Islet precursor cell (in vitro differentiated cells): ENCODE data around the gene CDCA5.

Experiments used
- DNase-seq: peaks from one replicate; pipeline ENCODE4 v3.0.0-alpha.2; 2018

Gene CDCA5

DNA sequence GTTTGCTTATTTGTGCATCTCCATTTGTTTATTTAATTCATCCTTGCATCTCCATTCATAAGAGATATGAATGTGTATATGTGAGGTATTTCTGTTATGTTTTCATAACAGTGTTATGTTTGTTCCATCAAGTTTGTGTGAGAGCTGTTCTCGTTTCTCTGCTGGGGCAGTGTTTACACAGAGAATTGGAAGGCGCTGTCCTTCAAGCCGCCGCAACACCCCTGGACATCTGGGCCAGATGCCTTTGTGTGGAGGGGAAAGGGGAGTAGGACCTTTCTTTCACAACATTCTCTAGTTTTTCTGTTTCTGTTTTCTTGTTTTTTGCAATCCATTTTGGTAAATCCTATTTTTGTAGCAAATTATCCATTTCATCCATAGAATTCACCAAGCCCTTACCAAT lies 20.8 kb upstream of the CDCA5 start:
- no peak for DNase-seq

GRCh38 chr11:65103476-65103875 lies 19.6 kb upstream of the CDCA5 start:
- no peak for DNase-seq

DNA sequence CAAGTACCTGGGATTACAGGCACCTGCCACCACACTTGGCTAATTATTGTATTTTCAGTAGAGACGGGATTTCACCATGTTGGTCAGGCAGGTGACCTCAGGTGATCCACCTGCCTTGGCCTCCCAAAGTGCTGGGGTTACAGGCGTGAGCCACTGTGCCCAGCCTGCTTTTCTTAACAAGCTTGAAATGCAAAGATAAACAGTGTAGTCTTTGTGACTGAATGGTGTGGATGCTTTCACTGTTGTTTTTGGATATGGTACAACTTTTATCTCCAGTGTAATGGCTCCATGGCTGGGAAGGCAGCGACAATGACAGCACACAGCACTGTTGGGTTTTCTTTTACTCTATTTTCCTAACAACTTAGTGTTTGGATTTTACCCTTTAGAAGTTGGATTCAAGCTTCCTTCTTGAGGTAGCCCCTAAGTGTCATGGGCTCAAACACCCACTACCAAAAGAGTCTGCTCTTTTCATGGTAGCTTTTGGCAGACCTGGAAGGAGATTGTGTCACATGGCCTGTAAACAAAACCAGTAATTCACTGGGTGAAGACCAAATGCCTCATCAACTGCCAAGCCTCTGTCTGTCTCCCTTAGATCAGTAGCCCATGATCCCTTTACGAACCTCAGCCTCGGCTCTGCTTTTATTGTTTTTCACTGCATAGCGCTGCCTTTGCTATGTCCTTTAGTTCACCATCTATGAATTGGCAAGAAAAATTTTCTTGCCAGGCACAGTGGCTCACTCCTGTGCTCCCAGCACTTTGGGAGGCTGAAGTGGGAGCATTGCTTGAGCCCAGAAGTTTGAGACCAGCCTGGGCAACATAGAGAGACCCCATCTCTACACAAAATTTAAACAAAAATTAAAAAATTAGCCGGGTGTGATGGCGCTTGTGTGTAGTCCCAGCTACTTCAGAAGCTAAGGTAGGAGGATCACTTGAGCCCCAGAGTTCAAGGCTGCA lies 18.6 kb upstream of the CDCA5 start:
- no peak for DNase-seq

- DNase-seq: no peak
Observed at GRCh38 chr11:65100674-65101350, 17.0 kb upstream of the CDCA5 start.

DNA sequence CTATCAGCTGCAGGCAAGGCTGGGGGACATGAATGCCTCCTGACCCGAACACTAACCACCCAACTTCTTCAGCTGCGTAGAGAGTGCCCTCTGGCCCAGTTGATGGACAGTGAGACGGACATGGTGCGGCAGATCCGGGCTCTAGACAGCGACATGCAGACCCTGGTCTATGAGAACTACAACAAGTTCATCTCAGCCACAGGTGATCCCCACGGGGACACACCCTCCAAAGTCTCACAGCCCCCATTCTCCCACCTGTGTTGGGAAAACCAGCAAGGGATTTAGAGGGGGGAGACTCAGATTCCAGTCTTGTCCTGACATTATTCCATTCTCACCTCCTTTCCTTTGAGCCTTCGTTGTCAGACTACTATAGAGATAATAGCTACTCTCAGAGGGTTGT lies 13.1 kb upstream of the CDCA5 start:
- DNase-seq: no peak

DNA sequence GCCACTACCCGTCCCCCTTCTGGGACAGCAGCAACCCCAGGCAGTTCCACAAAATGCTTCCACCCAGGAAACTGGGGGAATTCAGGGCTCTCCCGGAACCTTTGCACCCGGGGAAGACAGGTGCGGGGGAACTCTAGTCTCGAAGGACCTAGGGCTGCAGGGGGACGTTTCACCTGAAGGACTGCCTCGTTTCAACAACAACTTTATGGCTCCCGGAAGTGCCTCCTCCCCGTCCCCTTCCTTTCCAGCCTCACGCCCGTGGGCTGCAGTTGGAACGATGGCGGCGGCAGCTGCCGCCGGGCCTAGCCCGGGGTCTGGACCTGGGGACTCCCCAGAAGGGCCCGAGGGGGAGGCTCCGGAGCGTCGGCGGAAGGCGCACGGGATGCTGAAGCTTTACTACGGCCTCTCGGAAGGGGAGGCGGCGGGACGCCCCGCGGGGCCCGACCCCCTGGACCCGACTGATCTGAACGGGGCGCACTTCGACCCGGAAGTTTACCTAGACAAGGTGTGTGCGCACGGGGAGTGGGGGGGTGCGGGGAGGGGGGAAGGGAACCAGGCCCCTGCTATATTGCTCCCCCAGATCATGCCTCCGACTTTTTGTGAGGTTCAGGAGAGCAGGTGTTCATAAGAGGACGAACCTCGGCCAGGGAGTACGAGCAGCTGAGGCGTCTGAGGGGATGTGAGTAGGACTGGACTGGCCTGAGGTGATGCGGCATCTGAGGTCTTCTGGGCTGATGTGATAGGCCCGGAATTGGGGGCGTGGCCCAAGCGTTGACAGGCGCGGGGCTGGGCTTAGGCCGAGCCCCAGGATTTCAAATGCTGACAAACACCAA lies 12.3 kb upstream of the CDCA5 start, which contains the start of gene VPS51:
Gene VPS51, plus strand, starts transcription at position 241 of the 833 bp plus-strand sequence. Its CDS starts 37 bp downstream, at position 278.
- peak; percentile 92 for DNase-seq

- no peak for DNase-seq
Observed at GRCh38 chr11:65095427-65095826, 11.6 kb upstream of the CDCA5 start.

DNA sequence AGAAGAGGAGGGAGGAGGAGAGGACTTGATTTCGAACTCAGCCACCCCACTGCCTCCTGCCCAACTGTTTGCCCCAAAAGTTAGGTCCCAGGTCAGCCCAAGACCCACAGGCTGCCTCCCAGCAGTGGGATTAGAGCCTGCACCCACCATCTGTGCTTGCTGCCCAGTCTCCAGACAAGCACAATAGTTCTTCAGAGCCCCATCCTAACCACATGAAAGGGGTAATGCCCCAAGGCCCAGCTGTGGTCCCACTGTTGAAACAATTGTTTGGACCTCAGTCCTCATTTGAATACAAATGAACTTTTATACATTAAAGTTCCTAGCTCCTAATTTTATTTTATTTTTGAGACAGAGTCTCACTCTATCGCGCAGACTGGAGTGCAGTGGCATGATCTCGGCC lies 6.8 kb upstream of the CDCA5 start:
- no peak for DNase-seq

DNA sequence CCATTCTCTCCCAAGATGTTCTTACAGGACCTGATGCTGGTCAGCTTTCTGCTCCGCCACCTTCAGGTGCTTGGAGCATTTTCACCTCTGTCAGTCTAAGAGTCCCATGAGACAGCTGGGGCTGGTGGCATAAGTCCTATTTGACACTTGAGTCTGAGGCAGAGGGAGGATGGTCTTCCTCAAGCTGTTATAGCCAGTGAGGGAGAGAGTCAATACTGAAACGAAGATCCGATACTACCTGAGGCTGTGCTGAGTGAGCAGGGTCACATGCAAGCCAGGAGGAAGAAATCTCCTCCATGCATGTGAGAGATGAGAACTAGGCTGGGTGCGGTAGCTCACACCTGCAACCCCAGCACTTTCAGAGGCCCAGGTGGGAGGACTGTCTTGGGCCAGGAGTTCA lies 5.8 kb upstream of the CDCA5 start:
- DNase-seq: no peak

DNA sequence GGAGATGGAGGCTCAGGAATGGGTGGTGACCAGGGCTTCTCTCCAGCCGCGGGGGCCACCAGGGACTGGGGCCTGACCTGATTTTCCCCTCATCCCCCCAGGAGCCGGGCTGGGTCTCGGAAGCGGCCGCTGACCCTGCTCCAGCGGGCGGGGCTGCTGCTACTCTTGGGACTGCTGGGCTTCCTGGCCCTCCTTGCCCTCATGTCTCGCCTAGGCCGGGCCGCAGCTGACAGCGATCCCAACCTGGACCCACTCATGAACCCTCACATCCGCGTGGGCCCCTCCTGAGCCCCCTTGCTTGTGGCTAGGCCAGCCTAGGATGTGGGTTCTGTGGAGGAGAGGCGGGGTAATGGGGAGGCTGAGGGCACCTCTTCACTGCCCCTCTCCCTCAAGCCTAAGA lies 4.0 kb upstream of the CDCA5 start:
- no peak for DNase-seq

DNA sequence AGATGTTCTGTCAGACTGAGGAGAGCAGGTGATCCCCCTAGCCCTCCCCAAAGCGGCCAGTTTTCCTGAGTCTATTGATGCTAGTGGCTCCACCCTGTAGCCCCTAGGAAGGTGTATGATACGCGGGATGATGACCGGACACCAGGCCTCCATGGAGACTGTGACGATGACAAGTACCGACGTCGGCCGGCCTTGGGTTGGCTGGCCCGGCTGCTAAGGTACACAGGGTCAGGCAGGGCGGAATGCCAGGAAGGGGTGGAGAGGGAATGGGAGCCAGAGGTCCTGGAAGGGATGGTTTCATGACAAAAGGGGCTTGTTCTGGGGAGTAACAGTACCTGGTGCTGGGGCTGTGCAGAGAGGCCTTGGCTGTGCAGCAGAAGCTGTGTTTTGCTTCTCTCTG lies 3.4 kb upstream of the CDCA5 start:
- DNase-seq: no peak

GRCh38 chr11:65086809-65087208 lies 3.0 kb upstream of the CDCA5 start:
- DNase-seq: no peak

DNA sequence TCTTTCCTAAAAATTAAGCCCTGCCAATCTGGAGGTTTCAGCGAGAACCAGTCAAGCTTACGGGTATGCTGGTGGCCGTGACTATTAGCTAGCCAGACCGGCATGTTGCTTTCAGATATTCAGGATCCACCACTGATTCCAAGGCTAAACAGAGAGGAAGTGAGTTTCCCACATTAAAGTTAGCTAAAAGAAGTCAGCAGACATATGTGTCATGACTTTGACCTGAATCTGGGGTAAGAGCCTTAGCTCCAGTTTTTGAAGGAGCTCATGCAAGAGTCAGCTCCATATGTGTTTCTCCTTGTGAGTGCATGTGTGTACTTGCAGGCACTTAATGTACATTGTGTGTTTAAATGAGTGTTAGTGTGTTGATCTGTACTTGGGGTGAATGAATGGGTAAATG lies 1.6 kb upstream of the CDCA5 start:
- no peak for DNase-seq

DNA sequence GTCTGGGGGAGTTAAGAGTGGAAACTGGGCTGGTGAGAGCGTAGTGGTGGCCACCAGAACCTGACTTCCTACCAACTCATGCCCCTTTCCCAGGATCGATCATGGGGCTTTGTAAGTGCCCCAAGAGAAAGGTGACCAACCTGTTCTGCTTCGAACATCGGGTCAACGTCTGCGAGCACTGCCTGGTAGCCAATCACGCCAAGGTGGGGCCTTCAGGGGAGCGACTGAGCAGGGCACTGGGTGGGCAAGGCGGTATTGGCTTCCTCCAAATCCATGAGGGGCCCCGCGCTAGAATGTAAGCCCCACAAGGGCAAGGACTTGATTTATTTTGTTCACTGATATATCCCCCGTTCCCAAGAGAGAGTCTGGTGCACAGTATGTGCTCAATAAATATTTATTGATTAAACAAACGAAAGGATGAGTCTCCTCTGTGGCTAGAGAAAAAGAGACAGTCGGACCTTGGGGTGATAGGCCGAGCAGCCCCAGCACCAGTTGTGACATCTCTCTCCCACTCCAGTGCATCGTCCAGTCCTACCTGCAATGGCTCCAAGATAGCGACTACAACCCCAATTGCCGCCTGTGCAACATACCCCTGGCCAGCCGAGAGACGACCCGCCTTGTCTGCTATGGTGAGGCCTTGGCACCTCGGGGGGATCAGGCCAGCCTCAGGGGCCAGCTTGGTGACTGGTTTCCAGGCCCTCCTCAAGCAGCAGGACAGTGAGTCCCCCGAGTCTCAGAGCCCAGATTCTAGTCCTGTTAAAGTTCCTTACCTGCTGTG lies 947 bp upstream of the CDCA5 start:
- DNase-seq: no peak

- DNase-seq: no peak
Observed at GRCh38 chr11:65083134-65083833, 556 bp downstream of the CDCA5 start.

- peak; percentile 38 for DNase-seq
Observed at GRCh38 chr11:65078786-65079342, 5.0 kb downstream of the CDCA5 start.

- peak; percentile 74 for DNase-seq
Observed at GRCh38 chr11:65078151-65078550, 5.7 kb downstream of the CDCA5 start.

DNA sequence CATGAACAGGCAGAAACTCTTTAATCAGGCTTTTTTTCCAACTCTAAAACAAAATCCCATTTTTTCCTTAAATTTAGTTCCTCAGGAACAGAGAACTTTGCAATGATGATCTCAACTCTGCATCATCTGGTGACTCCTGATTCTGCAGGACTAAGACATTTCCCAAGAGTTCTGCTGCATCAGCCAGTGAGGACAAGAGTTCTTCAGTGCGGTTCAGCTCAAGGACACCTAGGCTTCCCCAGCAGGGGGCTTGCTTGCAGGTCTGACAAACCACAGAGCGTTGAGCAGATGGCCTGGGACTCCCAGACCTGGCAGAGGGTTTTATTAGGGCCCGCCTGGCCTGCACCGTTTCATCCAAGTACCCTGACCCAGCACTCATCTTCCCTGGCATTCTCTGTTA lies 6.4 kb downstream of the CDCA5 start:
- no peak for DNase-seq

- no peak for DNase-seq
Observed at GRCh38 chr11:65072631-65072966, 11.2 kb downstream of the CDCA5 start.

DNA sequence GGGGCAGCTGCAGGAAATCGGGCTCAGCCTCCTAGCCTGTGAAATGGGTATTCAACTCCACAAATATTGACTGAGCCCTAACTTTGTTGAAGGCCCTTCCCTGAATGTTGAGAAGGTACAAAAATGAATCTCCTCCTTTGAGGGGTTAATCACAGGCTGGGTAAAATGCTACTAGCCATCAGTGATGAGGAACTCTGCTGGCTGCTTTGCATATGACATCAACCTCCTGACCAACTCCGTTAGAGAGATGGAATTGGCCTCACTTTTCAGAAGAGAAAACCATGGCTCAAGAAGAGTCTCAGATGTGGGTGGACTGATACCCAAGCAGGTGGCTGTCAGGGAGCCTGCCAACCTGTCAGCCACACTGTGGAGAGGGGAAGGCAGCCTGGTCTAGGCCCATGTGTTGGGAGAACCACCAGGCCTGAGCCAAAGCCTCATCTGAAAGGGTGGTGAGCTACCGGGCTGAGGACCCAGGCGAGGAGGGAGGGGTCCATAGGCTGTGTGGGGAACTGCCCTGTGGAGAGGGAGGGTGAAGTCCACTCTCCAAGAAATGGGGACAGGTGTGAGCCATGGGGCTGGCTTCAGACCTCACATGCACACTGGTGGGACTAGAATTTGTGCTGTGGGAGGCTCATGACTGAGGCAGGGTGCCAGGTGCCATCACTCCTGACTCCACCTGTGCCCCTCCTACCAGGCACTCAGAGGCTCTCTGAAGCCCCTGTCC lies 11.8 kb downstream of the CDCA5 start:
- no peak for DNase-seq

GRCh38 chr11:65069217-65069616 lies 14.6 kb downstream of the CDCA5 start:
- DNase-seq: no peak
